ENCODE results near the gene C1GALT1.

C1GALT1 gene

DNA sequence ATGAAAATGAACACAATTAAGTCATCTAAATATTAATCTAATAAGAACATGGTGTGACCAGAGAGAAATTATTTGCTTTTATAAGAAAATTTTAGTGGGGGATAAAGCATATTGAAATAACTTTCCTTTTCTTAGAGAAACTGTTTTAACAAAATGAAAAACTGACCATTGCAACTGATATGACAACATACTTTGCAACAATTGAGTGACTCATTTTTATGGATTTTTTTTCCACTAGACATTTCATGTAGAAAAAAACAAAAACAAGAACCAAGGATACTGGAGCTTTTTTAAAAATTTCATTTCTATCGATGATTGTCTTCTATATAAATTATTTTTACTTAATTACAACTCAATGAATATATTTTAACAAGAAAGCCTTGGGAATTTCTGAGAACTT lies 90.0 kb downstream of the C1GALT1 start:
- no peak for DNase-seq (ENCODE audit: low spot score)

DNA sequence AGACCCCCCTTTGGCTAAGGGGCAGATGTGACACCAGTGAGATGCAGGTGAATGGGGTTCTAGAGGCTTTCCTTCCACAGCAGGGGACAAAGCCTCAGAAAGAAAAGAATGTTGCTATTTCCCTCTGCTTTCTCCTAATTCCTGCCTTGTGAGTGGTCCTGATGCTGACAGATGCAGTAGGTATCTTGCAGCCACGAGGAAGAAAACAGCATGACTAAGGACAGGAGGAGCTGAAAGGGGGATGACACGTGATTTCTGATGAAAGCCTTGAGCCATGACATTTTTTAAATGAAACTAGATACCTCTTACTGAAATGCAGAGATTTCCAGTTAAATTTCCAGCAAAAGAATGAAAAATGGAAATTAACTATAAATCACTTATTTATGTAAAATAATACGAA lies 92.4 kb downstream of the C1GALT1 start:
- no peak for DNase-seq (ENCODE audit: low spot score)

DNA sequence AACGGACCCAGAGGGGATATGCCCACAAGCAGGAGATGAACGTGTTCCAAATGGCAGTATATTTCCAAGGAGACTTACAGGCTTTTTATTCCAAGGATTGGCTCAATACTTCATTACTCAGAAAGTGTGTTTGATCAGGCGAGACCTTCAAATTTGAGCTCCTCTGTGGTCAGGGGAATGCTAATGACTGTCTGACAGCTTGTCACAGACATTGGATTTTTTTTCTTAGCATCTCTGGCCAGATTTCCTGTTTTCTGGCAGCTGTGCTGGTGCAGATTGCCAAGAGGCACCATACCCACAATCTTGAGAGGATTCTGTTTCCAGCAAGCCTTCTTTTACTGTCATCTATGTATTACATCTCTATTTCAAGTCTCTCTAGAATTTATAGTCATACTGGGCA lies 93.8 kb downstream of the C1GALT1 start:
- DNase-seq (ENCODE audit: low spot score): no peak

DNA sequence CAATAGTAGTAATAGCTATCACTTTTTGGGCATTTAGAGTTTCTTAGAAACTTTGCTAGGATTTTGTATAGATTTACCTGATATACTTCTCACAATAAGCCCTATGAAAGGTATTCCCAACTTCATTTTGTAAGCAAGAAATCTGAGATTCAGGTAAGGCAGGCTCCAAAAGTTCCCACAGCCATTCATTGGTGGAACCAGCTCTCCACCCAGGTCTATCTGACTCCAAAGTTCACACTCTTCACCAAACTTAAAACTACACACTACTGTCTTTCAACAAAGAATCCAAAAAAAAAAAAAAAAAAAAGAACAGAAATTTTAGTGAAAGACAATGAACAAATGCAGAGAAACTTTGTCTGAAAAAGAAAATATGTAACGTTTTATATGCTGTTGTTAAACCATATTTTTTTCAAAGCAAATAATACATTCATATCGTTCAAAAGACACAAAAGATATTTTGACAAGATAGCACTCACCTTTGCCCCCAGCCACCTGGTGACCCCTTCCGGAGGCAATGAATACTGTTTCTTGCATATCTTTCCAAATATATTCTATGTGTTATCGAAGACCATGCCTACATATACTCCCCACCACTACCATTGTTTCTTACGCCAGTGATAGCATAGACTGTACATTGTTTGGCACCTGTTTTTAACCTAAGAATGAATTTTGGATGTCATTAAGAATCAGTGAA lies 108.2 kb downstream of the C1GALT1 start:
- no peak for DNase-seq (ENCODE audit: low spot score)

DNA sequence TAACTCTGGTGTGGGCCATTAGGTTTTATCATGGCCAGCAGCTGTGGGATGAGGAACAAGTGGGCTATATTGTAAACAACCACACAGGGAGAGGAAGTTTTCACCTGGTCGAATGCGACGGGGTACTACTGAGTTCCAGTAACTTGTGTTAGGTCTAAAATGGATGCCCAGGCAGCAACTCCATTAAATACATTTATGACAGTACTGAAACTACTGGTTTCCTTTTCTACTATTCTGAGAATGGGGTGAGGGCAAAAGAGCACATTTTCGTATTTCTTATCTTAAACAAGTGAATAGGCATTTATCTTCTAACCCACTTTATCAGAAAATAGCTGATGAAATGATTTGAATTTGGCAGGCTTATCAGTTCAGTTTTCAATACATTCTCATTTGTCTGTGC lies 109.7 kb downstream of the C1GALT1 start:
- no peak for DNase-seq (ENCODE audit: low spot score)

DNA sequence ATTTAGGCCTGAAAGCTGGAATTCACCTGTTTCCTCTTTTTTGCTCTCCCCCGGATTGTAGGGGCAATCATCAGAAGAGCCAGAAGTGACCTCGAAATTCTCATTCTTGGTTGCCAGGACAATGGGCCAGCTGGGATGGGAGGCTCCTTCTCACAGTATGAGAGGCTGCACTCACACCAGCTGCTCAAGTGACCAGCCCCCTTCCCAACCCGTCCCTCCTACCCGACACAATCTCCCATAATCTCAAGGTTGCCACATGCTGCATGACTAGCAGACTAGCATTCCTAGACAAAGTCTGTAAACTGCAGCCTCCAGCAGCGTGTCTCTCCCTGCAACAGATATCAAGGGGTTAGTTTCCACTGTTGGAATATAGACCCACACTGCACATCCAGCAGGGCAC lies 110.3 kb downstream of the C1GALT1 start:
- DNase-seq (ENCODE audit: low spot score): no peak

DNA sequence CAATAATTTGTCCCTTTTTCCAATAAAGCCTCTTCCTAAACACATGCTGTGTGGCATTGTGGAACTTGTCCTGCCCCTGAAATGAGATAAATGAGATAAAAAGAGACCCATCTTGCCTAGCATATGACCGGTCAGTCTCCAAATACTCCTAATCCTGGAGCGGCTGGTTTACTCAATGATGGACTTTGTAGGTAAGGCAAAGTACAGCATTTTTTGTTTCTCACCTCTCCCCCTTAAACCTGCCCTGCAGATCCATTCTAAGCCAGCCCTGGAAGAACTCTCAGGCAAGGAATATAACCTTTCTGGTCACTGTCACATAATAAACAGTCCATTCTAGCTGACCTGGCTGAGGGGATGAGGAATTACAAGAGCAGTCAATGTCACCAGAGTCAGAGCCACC lies 110.7 kb downstream of the C1GALT1 start:
- no peak for DNase-seq (ENCODE audit: low spot score)

DNA sequence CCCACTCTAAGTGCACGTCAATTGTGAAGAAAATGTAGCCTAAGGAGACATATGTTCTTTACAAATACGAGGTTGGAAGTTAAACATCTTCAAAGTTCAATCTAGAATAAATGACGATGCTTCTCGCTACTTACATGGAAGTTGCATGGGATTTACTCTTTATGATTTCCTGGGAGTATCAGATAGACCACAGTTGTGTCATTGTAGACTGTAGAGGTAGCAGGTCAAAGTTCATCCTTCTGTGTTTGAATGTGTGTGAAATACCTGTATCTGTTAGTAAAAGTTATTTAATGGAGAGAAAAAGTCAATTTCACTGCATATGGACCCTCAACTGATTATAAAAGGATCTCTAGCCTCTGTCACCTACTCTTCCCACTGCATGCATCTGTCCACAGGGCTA lies 112.6 kb downstream of the C1GALT1 start:
- DNase-seq (ENCODE audit: low spot score): peak; percentile 28

Measured in HuH-7 (cell line).